A549 treated with Mapracorat at 1 μM for 4 hours (cell line): ENCODE data around the gene PEA15. TPM values are rescaled to one million over a fixed set of nuclear protein-coding genes. Genes with fewer than 3 reads are reported as not detected.

Experiments used
- total RNA-seq: library from RNA; stranded (reverse); fragments of 200-300 nt; extraction: Qiagen RNA extraction; gene quantifications from 5 replicates; pipeline ENCODE4 v1.2.3, GENCODE V29; 2022

The PEA15 gene, protein sequence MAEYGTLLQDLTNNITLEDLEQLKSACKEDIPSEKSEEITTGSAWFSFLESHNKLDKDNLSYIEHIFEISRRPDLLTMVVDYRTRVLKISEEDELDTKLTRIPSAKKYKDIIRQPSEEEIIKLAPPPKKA
- total RNA-seq = 177 to 215 TPM (median 186 TPM) in 5 replicates

DNA sequence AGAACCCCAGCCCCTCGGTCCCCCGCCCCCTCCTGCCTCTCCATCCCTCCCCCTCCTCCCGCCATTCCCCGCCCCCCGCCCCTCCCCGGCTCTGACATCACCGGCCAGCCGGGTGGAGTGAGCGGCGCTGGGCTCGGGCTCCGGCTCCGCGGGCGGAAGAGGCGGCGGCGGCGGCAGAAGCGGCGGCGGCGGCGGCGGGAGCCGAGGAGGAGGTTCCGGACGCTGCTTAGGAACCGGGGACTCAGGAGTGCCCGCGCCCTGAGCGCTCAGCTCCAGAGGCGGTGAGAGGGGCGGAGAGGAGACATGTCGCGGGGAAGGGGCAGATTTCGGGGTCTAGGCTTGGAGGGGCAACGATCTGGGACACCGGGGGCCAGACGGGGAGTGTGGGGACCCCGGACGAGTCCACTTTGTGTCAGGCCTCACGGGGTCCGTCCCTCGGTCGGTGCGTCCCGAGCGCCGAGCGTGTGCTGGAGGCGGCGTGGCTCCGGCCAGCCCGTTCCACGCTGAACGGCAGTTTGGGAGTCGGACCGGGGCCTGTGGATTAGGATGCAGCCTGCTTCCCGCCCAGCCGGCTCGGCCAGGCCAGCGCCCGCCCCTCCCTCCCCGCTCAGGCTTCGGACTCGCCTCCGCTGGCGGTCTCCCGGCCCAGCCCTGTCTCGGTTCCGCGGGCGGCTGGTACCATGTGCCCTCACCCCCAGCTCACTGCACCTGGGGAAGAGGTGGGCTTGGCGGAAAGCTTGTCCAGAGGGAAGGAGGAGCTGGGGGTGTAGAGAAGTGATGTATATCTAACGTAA is at the start of gene PEA15:
PEA15 (plus strand) TSS at position 143 of the 794 bp plus-strand sequence. CDS start 6,161 bp downstream, outside the sequence.

DNA sequence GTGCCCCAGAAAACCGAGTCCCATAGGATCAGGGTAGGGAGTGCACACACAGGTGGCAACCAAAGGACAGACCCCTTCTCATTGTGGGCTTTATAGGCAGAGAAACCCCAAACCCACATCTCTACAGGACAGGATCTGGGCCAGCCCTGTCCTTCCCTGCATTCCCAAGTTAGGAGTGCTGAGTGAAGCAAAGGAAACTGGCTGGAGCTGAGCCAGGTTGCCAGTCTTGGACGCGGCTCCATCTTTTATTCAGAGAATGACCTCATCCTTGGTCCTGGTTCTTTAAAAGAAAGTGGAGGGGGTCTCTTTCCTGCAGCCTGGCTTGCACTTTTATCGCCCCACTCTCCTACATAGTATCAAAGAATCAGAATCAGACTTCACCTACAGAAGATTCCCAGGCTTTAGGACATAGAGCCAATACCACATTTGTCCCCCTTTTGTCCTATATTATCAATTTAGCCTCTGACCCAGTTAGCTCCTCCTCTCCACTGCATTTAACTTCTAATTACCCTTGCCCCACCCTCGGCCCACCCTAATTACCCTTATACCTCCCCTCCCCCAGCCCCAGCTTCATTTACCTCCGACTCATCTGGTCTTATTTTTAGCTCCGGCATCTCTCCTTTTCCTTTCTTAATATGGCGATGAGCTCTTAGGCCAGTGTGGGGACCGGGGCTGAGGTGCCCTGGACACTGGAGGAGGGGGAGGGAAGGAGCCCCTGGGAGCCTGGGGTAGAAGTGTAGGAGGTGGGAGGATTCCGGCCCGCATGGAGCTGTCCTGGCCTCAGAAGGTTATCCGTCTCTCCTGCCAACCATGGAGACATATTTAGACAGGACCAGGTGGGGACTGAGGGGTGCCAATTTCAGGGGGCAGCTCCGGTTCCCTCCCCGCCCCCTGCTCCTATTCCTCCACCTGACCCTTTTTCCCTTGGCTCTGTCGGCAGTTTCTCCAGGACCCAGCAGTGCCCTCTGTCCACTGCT is 15.2 kb upstream of the PEA15 start, which contains the start of gene CASQ1:
CASQ1 (plus strand) TSS at position 927 of the 977 bp plus-strand sequence. CDS start 177 bp downstream, outside the sequence.

DNA sequence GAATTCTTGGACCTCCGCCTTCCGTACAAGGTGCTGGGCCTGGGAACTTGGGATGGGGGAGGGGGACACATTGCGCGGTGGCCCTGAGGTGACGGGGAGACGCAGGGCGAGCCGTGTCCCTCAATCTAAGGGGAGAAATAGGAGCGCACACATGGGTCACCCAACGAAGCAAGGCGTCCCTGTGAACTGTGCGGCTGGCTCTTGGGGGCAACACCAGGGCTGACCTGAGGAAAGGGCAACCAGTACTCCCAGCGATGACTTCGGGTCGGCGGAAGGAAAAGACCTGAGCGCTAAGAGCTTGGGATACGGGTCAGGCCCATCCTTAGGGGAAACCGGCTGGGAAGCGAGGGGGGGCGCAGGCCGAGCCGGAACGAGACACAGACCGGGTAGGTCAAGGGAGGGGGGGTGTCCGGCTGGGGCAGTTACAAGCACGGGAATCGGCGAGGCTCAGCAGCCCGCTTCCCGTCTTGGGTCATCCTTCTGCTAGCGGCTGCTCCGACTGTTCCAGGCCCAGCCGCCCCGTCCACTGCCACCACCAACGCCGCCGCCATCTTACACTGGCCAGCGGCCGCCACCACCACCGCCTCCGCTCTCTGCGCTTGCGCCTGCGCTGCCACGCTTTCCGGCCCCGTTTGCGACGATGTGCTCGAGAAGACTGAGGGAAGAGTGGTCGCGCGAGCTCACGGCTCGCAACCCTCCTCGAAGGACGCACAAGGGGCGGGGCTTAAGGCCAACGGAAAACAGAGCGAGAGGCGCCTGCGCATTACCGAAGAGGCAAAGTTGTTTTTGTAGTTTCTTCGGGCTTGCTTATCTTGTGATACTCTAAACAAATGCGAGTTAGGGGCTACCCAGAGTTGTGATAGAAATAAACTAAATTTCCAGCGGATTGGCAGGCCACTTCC is 57.0 kb downstream of the PEA15 start, which contains the start of gene DCAF8:
DCAF8 (minus strand) TSS at position 657 of the 902 bp plus-strand sequence. CDS start 18,541 bp downstream, outside the sequence.

Other genes with a start within 250 kb of the PEA15 start
- gene PIGM, start 173.4 kb upstream of the PEA15 start, total RNA-seq = 3.8 to 4.4 TPM (median 4.2 TPM) in 5 replicates
- not detected in 5 replicates for gene KCNJ10, start 135.2 kb upstream of the PEA15 start, total RNA-seq
- gene KCNJ9, start 123.8 kb upstream of the PEA15 start, total RNA-seq = not detected in 5 replicates
- 6.4 to 10.7 TPM (median 9.3 TPM) in 5 replicates for gene IGSF8, start 106.8 kb upstream of the PEA15 start, total RNA-seq
- 0.04 to 0.10 TPM (median 0.05 TPM) in 5 replicates for gene ATP1A2, start 89.6 kb upstream of the PEA15 start, total RNA-seq
- not detected in 5 replicates for gene ATP1A4, start 53.8 kb upstream of the PEA15 start, total RNA-seq
- not detected in 5 replicates for gene CASQ1, start 14.8 kb upstream of the PEA15 start, total RNA-seq
- gene DCAF8, start 57.2 kb downstream of the PEA15 start, total RNA-seq = 40.5 to 56.2 TPM (median 51.8 TPM) in 5 replicates
- 20.8 to 27.6 TPM (median 24.2 TPM) in 5 replicates for gene PEX19, start 79.7 kb downstream of the PEA15 start, total RNA-seq
- gene COPA, start 137.9 kb downstream of the PEA15 start, total RNA-seq = 74.1 to 94.3 TPM (median 86.1 TPM) in 5 replicates
- 38.1 to 48.5 TPM (median 46.2 TPM) in 5 replicates for gene NCSTN, start 138.0 kb downstream of the PEA15 start, total RNA-seq
- 0.38 to 0.74 TPM (median 0.39 TPM) in 5 replicates for gene NHLH1, start 161.7 kb downstream of the PEA15 start, total RNA-seq
- gene VANGL2, start 195.2 kb downstream of the PEA15 start, total RNA-seq = 0.57 to 0.82 TPM (median 0.79 TPM) in 5 replicates